Endothelial cell of umbilical vein (primary cell): Measurements from ENCODE around the gene RAPGEF4.

Experiments
- CTCF ChIP-seq, 2 donors: IDR thresholded peaks; 1 replicate in 1 of 2; 2 replicates in 1 of 2; pipeline ENCODE4 v1.5.1; 2011; ENCODE audit warnings: low read length in 2 of 2, mild to moderate bottlenecking in 2 of 2, moderate library complexity in 2 of 2, control low read depth in 1 of 2, inconsistent platforms in 1 of 2, low read depth in 1 of 2; ENCODE audit not compliant: insufficient read depth in 1 of 2; ENCODE audit errors: extremely low read depth in 1 of 2
- EZH2 ChIP-seq: IDR thresholded peaks from 2 replicates; pipeline ENCODE4 v1.6.1; 2012; ENCODE audit warnings: borderline replicate concordance, low read depth, mild to moderate bottlenecking, moderate library complexity, low read length, inconsistent platforms; ENCODE audit not compliant: severe bottlenecking
- FOS ChIP-seq: IDR thresholded peaks from 2 replicates; pipeline ENCODE4 v1.6.1; 2011; ENCODE audit warnings: mild to moderate bottlenecking, low read length, moderate library complexity, borderline replicate concordance; ENCODE audit not compliant: insufficient read depth
- GATA2 ChIP-seq: IDR thresholded peaks from 2 replicates; pipeline ENCODE4 v1.7.0; 2011; ENCODE audit warnings: low read depth, mild to moderate bottlenecking, moderate library complexity, mixed read lengths, low read length; ENCODE audit not compliant: insufficient read length, insufficient read depth
- JUN ChIP-seq: IDR thresholded peaks from 2 replicates; pipeline ENCODE4 v1.6.1; 2011; ENCODE audit warnings: borderline replicate concordance, low read depth; ENCODE audit not compliant: insufficient read length, insufficient read depth
- MAX ChIP-seq: IDR thresholded peaks from 2 replicates; pipeline ENCODE4 v1.6.1; 2011; ENCODE audit not compliant: insufficient read depth, insufficient read length
- MYC ChIP-seq: IDR thresholded peaks from one replicate; pipeline ENCODE4 v1.6.1; 2011; ENCODE audit warnings: mild to moderate bottlenecking, low read depth, low read length
- POLR2A ChIP-seq: IDR thresholded peaks from 2 replicates; pipeline ENCODE4 v1.6.1; 2012; ENCODE audit warnings: low read depth, mild to moderate bottlenecking, control low read depth, low read length
- POLR2AphosphoS5 ChIP-seq: IDR thresholded peaks from 2 replicates; pipeline ENCODE4 v1.6.1; 2012; ENCODE audit warnings: low read depth, mild to moderate bottlenecking, control low read depth, low read length, moderate library complexity; ENCODE audit not compliant: insufficient read depth

- TF ChIP-seq EZH2 (no peak), CTCF (IDR thresholded peaks at IDR 0.05; ENCODE audit: extremely low read depth in 1 of 2, insufficient read depth in 1 of 2, low read depth in 1 of 2, low read length in 2 of 2) (peak; percentile 73 to 85), POLR2A (no peak), POLR2AphosphoS5 (no peak), MAX (no peak), FOS (no peak), MYC (no peak), JUN (no peak), GATA2 (no peak)
Observed at GRCh38 chr2:173027181-173028128, 291.8 kb downstream of the RAPGEF4 start.
